Fibroblast of the aortic adventitia (primary cell): ENCODE data around the gene FRMD5. TPM values are rescaled to one million over a fixed set of nuclear protein-coding genes. Genes with fewer than 3 reads are reported as not detected.

Experiments
- DNase-seq: peaks from one replicate; pipeline ENCODE4 v3.0.0-alpha.2; 2010; ENCODE audit warnings: low read depth
- H3K4me3 ChIP-seq: 2 replicates; pipeline ENCODE4 v1.5.1; 2011; ENCODE audit warnings: low read depth, mild to moderate bottlenecking, control low read depth, low read length, moderate library complexity
- total RNA-seq: library from RNA; depleted of rRNA; stranded (reverse); fragments of >200 nt; gene quantifications from 2 replicates; pipeline ENCODE4 v1.2.3, GENCODE V29; 2012; ENCODE audit warnings: low replicate concordance
- TF ChIP-seq, protein P1 (sequence below): IDR thresholded peaks from 2 replicates; pipeline ENCODE4 v1.5.1; 2011; ENCODE audit warnings: mild to moderate bottlenecking, low read length, control low read depth, inconsistent platforms; ENCODE audit not compliant: insufficient read depth

The FRMD5 gene
- total RNA-seq, 1 donor: 16.3 TPM

DNA sequence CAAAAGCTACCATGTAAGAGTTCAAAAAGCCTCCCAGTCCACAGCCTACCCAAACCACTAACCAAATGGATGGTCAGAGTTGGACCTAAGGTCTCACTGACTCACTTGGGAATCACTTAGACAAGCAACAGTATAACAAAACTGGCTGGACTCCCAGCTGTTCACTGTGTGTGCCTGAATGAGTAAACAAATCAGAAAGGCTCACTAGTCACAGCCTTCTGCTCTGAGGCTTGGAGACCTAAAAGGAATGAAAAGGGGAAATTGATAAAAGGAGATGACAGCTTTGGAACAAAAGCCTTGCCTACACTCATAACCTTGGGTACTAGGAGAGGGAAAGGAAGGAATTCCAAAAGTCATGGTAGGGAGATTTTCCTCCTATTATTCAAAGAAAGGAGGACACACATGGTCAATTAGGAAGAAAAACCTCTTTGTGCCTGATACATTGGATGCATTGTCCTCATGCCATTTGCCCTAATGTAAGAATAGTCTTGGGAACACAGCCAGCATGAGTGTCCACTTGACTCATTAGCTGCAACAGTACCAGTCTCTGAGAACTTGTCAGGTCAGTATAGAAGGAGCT is 92.3 kb downstream of the FRMD5 start:
- peak; percentile 99 for DNase-seq
- TF ChIP-seq, protein P1, sequence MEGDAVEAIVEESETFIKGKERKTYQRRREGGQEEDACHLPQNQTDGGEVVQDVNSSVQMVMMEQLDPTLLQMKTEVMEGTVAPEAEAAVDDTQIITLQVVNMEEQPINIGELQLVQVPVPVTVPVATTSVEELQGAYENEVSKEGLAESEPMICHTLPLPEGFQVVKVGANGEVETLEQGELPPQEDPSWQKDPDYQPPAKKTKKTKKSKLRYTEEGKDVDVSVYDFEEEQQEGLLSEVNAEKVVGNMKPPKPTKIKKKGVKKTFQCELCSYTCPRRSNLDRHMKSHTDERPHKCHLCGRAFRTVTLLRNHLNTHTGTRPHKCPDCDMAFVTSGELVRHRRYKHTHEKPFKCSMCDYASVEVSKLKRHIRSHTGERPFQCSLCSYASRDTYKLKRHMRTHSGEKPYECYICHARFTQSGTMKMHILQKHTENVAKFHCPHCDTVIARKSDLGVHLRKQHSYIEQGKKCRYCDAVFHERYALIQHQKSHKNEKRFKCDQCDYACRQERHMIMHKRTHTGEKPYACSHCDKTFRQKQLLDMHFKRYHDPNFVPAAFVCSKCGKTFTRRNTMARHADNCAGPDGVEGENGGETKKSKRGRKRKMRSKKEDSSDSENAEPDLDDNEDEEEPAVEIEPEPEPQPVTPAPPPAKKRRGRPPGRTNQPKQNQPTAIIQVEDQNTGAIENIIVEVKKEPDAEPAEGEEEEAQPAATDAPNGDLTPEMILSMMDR: no peak
- no peak overlapping the region for H3K4me3 ChIP-seq

DNA sequence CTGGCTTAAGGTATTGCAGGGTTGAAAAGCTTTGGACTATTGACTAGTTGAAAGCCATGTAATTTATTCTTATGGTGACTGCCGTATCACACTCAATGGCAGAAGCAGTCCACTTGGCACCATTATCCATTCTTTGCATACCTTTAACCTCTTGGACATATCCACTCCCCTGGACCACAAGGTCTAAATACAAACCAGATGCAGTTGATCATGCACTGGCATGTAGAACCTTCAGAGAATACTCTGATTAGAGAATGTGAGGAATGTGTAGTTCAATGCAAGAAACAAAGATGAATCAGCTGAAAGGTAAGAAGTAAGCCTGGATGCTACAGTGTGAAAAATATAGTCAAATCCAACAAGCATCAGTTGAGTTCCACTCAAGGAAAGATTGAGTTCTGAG is 93.1 kb downstream of the FRMD5 start:
- peak; percentile 91 for DNase-seq
- H3K4me3 ChIP-seq: no peak overlapping the region
- TF ChIP-seq, protein P1: no peak

DNA sequence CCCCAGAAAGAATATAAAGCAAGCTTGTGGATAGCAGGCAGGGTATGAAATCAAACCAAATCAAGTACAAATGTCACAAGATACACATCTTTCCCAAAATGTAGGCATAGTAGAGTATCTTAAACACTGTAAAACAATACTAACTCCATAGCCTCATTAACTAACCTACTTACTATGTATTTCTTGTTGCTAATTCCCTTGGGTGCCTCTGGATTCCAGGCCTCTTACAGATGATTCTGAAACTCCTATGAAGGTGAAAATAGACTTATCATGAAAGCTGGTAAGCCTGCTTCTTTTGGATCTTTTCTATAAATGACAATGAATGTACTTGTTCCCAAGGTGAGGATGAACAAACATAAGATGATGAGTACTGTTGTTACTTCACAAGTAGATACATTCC is 93.8 kb downstream of the FRMD5 start:
- TF ChIP-seq, protein P1: no peak
- peak; percentile 73 for DNase-seq
- H3K4me3 ChIP-seq: no peak overlapping the region

DNA sequence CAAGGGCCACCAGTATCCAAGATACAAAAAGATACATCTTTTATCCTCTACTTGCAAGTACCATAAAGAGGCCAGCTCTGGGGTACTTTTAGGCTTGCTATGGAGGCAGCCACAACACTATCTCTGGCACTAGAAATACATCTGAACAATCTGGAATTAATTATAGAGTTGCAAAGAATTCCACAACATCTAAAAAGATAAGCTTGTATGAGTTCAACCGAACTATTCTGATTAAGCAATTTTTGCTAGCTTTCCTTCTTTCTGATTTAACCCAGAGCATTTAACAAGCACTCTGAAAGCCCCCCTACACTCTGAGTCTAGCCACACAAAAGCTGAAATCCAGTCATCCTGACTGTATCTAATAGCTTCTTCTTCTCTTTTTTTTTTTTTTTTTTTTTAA is 95.4 kb downstream of the FRMD5 start:
- peak; percentile 93 for DNase-seq
- no peak overlapping the region for H3K4me3 ChIP-seq
- TF ChIP-seq, protein P1: no peak

DNA sequence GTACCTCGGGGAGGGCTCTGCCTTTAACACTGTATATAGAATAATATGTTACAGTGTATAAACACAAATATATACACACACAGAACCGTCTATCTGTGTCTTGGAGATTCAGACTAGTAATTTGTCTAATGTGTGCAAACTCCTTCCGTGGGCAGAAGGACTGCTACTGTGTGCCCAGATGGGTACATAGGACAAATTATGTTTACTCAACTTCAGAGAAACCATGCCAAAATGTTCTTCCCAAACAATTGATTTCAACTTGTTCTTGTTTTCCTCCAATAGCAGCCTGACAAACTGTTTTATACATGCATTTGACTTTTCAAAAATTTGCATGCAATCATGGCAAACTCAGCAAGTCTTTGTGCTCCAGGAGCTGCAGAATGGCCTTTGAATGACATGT is 97.5 kb downstream of the FRMD5 start:
- no peak for DNase-seq
- no peak overlapping the region for H3K4me3 ChIP-seq
- TF ChIP-seq, protein P1: no peak

DNA sequence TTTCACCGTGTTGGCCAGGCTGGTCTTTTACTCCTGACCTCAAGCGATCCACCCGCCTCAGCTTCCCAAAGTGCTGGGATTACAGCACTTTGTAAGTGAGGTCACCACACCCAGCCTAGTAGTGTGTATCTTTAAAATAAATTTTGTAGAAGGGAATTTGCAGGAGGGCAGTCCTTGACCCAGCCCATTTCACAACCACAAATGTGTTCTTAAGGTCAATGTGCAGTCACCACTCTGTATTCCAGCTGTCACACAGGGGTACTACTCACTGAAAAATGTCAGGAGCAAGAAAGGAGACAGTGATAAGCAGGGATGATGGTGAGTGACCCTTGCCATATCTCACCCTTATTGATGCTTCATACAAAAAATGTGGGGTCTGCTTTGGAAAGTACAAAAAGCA is 98.5 kb downstream of the FRMD5 start:
- TF ChIP-seq, protein P1: no peak
- H3K4me3 ChIP-seq: no peak overlapping the region
- DNase-seq: no peak

DNA sequence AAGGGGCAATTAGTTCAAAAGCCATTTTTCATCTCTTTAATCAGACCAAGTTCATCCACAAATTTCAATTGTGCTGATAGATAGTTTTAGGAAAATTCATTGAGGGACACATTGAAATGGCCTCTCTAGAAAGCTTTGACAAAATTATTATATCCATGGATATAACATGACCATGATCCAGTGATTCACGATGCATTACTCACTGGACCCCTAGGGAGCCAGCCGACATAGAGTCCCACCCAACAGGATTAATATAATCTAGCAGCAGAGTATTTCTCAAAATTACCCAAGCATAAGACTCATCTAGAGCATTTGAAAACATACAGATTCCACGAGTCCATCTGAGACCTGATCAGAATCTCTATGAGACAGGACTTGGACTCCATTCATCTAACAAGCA is 100.3 kb downstream of the FRMD5 start:
- peak; percentile 48 for DNase-seq
- H3K4me3 ChIP-seq: no peak overlapping the region
- TF ChIP-seq, protein P1: no peak
